Thymus (tissue), 11 donors: ENCODE data around the gene ITPR3. TPM values are rescaled to one million over a fixed set of nuclear protein-coding genes. Genes with fewer than 3 reads are reported as not detected.

ENCODE experiments used
- DNase-seq, 9 donors: peaks; one replicate each; pipeline ENCODE4 v3.0.0-alpha.2; 2013; ENCODE audit warnings: low spot score in 9 of 9, low read depth in 6 of 9, missing footprints in 1 of 9
- H3K27ac ChIP-seq, 2 donors: one replicate each; pipeline ENCODE4 v1.5.1; 2013; ENCODE audit warnings: control low read depth in 1 of 2, low read depth in 1 of 2, low read length in 1 of 2, mild to moderate bottlenecking in 1 of 2, moderate library complexity in 1 of 2
- H3K27me3 ChIP-seq, 2 donors: one replicate each; pipeline ENCODE4 v1.5.1; 2013; ENCODE audit warnings: low read length in 1 of 2; ENCODE audit not compliant: control insufficient read depth in 2 of 2, insufficient read depth in 1 of 2
- H3K36me3 ChIP-seq, 2 donors: one replicate each; pipeline ENCODE4 v1.5.1; 2013; ENCODE audit warnings: low read length in 1 of 2, mild to moderate bottlenecking in 1 of 2, moderate library complexity in 1 of 2; ENCODE audit not compliant: control insufficient read depth in 2 of 2, insufficient read depth in 2 of 2
- H3K4me1 ChIP-seq, 2 donors: one replicate each; pipeline ENCODE4 v1.5.1; 2013; ENCODE audit warnings: low read length in 2 of 2; ENCODE audit not compliant: control insufficient read depth in 2 of 2, insufficient read depth in 2 of 2
- H3K4me3 ChIP-seq, 2 donors: one replicate each; pipeline ENCODE4 v1.5.1; 2013; ENCODE audit warnings: low read length in 2 of 2, control low read depth in 1 of 2, mild to moderate bottlenecking in 1 of 2
- H3K9me3 ChIP-seq, 2 donors: one replicate each; pipeline ENCODE4 v1.5.1; 2013; ENCODE audit warnings: low read length in 1 of 2, mild to moderate bottlenecking in 1 of 2; ENCODE audit not compliant: control insufficient read depth in 2 of 2, insufficient read depth in 1 of 2
- WGBS: extraction: QIAGEN DNeasy Blood & Tissue Kit; methylation state at CpG from one replicate; pipeline ENCODE4 v1.1.7; 2013; 5-methylcytosine and 5-hydroxymethylcytosine counted together
- polyA plus RNA-seq: library from polyadenylated mRNA; stranded (reverse); fragments of 200-250 nt; gene quantifications from one replicate; pipeline ENCODE4 v1.2.3, GENCODE V29; 2013
- total RNA-seq: library from RNA; stranded (reverse); fragments of 120-200 nt; gene quantifications from one replicate; pipeline ENCODE4 v1.2.4, GENCODE V29; 2013
- donor health status: healthy.

ITPR3 gene
- total and polyA plus RNA-seq, 2 donors: 4.7 to 19.5 TPM

- H3K4me1 ChIP-seq: peaks cover 3 to 14% of the 10 kb centered on the region in 2 donors
- H3K9me3 ChIP-seq: no peaks in the 10 kb centered on the region
- WGBS: 80% methylated on average over 3 of the region's 3 CpGs
- H3K4me3 ChIP-seq: no peak overlapping the region
- H3K36me3 ChIP-seq: peaks cover 8 to 34% of the 10 kb centered on the region in 2 donors
- DNase-seq: no peak
- H3K27ac ChIP-seq: peak overlapping the region in 1 of 2 donors; percentile 17
- H3K27me3 ChIP-seq: peaks cover 0 to 19% of the 10 kb centered on the region in 2 donors
Measured at GRCh38 chr6:33638556-33638955, 17.4 kb downstream of the ITPR3 start.

- H3K4me1 ChIP-seq: peaks cover under 1 to 5% of the 10 kb centered on the region in 2 donors
- 95% methylated on average over 1 of the region's 1 CpG for WGBS
- DNase-seq: no peak
- peaks cover 0 to 10% of the 10 kb centered on the region in 2 donors for H3K27me3 ChIP-seq
- H3K4me3 ChIP-seq: no peak overlapping the region
- peaks cover 10 to 34% of the 10 kb centered on the region in 2 donors for H3K36me3 ChIP-seq
- no peak overlapping the region for H3K27ac ChIP-seq
- no peaks in the 10 kb centered on the region for H3K9me3 ChIP-seq
Measured at GRCh38 chr6:33639559-33639958, 18.4 kb downstream of the ITPR3 start.

GRCh38 chr6:33640361-33640760 is 19.2 kb downstream of the ITPR3 start:
- H3K9me3 ChIP-seq: no peaks in the 10 kb centered on the region
- no peak overlapping the region for H3K4me3 ChIP-seq
- H3K36me3 ChIP-seq: peaks cover 11 to 34% of the 10 kb centered on the region in 2 donors
- WGBS: 99% methylated on average over 13 of the region's 13 CpGs
- peaks cover 0 to 4% of the 10 kb centered on the region in 2 donors for H3K4me1 ChIP-seq
- H3K27ac ChIP-seq: no peak overlapping the region
- DNase-seq: no peak
- peaks cover 0 to 3% of the 10 kb centered on the region in 2 donors for H3K27me3 ChIP-seq

- WGBS: 95% methylated on average over 15 of the region's 15 CpGs
- Histone ChIP-seq H3K27ac (no peak overlapping the region), H3K36me3 (peaks cover 14 to 34% of the 10 kb centered on the region in 2 donors), H3K4me3 (no peak overlapping the region), H3K4me1 (peaks cover 0 to 4% of the 10 kb centered on the region in 2 donors), H3K27me3 (no peaks in the 10 kb centered on the region), H3K9me3 (no peaks in the 10 kb centered on the region)
- DNase-seq: no peak
Measured at GRCh38 chr6:33641144-33641543, 20.0 kb downstream of the ITPR3 start.

- H3K27me3 ChIP-seq: no peaks in the 10 kb centered on the region
- H3K36me3 ChIP-seq: peaks cover 14 to 35% of the 10 kb centered on the region in 2 donors
- no peaks in the 10 kb centered on the region for H3K9me3 ChIP-seq
- 96% methylated on average over 7 of the region's 7 CpGs for WGBS
- no peak overlapping the region for H3K27ac ChIP-seq
- H3K4me3 ChIP-seq: no peak overlapping the region
- no peak for DNase-seq
- H3K4me1 ChIP-seq: peaks cover 0 to 4% of the 10 kb centered on the region in 2 donors
Measured at GRCh38 chr6:33641602-33642001, 20.5 kb downstream of the ITPR3 start.

GRCh38 chr6:33642897-33643296 is 21.8 kb downstream of the ITPR3 start:
- Histone ChIP-seq H3K36me3 (peaks cover 14 to 41% of the 10 kb centered on the region in 2 donors), H3K4me3 (no peak overlapping the region), H3K9me3 (no peaks in the 10 kb centered on the region), H3K27ac (no peak overlapping the region), H3K4me1 (peaks cover 0 to 4% of the 10 kb centered on the region in 2 donors), H3K27me3 (no peaks in the 10 kb centered on the region)
- DNase-seq: no peak
- 96% methylated on average over 4 of the region's 4 CpGs for WGBS

GRCh38 chr6:33651403-33651802 is 30.3 kb downstream of the ITPR3 start:
- Histone ChIP-seq H3K27ac (no peak overlapping the region), H3K27me3 (no peaks in the 10 kb centered on the region), H3K36me3 (peaks cover 22 to 26% of the 10 kb centered on the region in 2 donors)

GRCh38 chr6:33652002-33652401 is 30.9 kb downstream of the ITPR3 start:
- 79% methylated on average over 5 of the region's 5 CpGs for WGBS
- H3K4me3 ChIP-seq: no peak overlapping the region
- H3K4me1 ChIP-seq: no peaks in the 10 kb centered on the region
- no peak for DNase-seq
- H3K27me3 ChIP-seq: no peaks in the 10 kb centered on the region
- no peak overlapping the region for H3K27ac ChIP-seq
- H3K36me3 ChIP-seq: peaks cover 22 to 25% of the 10 kb centered on the region in 2 donors
- no peaks in the 10 kb centered on the region for H3K9me3 ChIP-seq

More at GRCh38 chr6:33651403-33651802, 30.3 kb downstream of the ITPR3 start:
- H3K4me1 ChIP-seq: no peaks in the 10 kb centered on the region
- DNase-seq: no peak
- WGBS: 94% methylated on average over 4 of the region's 4 CpGs
- H3K4me3 ChIP-seq: no peak overlapping the region
- no peaks in the 10 kb centered on the region for H3K9me3 ChIP-seq

- Histone ChIP-seq H3K9me3 (no peaks in the 10 kb centered on the region), H3K36me3 (peaks cover 29 to 48% of the 10 kb centered on the region in 2 donors), H3K4me1 (no peaks in the 10 kb centered on the region), H3K27ac (no peak overlapping the region), H3K27me3 (no peaks in the 10 kb centered on the region), H3K4me3 (no peak overlapping the region)
- WGBS: 77% methylated on average over 5 of the region's 5 CpGs
- no peak for DNase-seq
Measured at GRCh38 chr6:33654831-33655554, 33.9 kb downstream of the ITPR3 start.
